Measurements from ENCODE around the gene MINDY4. TPM values are rescaled to one million over a fixed set of nuclear protein-coding genes. Genes with fewer than 3 reads are reported as not detected.

MINDY4 gene
- total and polyA plus RNA-seq, 2 donors (not counting 1 experiment from before 2014, with no cell fraction given), result 6.1 to 6.3 TPM

DNA sequence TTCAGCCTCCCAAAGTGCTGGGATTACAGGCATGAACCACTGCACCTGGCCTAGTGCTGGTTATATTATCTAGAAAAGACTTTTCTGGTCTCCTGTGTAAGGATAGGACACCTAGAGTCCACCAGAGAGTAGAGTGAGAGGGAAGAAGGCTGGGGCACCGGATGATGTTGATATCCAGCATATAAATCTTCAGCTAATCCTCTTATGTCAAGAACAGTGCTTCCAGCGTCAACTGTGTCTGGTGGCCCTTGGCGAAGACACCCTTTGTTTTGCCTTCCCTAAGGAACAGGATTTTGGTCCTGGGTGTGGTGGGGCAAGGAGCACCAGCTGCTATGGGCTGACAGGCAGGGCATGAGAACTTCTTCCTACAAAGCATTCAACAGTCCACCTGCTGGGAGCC, 35.6 kb upstream of the MINDY4 start:
- no peaks in the 10 kb centered on the region for H4K20me1 ChIP-seq (ENCODE audit: control insufficient read depth, extremely low read depth, insufficient read depth, low read length)
- no peak overlapping the region for H3K9ac ChIP-seq (ENCODE audit: insufficient read depth, low read length)
- no peak for DNase-seq (ENCODE audit: low read depth in 2 of 2)
- H3K27ac ChIP-seq (ENCODE audit: insufficient read depth, low read length), result no peak overlapping the region
- no peak for TF ChIP-seq EZH2 (IDR thresholded peaks at IDR 0.05; ENCODE audit: low read length, missing control alignments)
- TF ChIP-seq, protein P1, sequence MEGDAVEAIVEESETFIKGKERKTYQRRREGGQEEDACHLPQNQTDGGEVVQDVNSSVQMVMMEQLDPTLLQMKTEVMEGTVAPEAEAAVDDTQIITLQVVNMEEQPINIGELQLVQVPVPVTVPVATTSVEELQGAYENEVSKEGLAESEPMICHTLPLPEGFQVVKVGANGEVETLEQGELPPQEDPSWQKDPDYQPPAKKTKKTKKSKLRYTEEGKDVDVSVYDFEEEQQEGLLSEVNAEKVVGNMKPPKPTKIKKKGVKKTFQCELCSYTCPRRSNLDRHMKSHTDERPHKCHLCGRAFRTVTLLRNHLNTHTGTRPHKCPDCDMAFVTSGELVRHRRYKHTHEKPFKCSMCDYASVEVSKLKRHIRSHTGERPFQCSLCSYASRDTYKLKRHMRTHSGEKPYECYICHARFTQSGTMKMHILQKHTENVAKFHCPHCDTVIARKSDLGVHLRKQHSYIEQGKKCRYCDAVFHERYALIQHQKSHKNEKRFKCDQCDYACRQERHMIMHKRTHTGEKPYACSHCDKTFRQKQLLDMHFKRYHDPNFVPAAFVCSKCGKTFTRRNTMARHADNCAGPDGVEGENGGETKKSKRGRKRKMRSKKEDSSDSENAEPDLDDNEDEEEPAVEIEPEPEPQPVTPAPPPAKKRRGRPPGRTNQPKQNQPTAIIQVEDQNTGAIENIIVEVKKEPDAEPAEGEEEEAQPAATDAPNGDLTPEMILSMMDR (conservative IDR thresholded peaks at IDR 0.05 in 1 of 2, IDR thresholded peaks at IDR 0.05 in 1 of 2; ENCODE audit: low read depth in 1 of 2, low read length in 2 of 2), result no peak
- H3K36me3 ChIP-seq (ENCODE audit: control insufficient read depth, insufficient read depth, low read length), result no peaks in the 10 kb centered on the region
- no peak overlapping the region for H3K4me3 ChIP-seq (replicated peaks in 1 of 4; ENCODE audit: control extremely low read depth in 1 of 4, insufficient read depth in 1 of 4, low read depth in 3 of 4, low read length in 4 of 4)
- no peak overlapping the region for H3K4me2 ChIP-seq (ENCODE audit: extremely low read depth, insufficient read depth, low read length)
- H2AFZ ChIP-seq (ENCODE audit: low read length), result no peak overlapping the region
- H3K79me2 ChIP-seq (ENCODE audit: control insufficient read depth, insufficient read depth, low read length), result no peaks in the 10 kb centered on the region
- peaks cover 20% of the 10 kb centered on the region for H3K27me3 ChIP-seq (ENCODE audit: control insufficient read depth, insufficient read depth, low read length)
- no peaks in the 10 kb centered on the region for H3K9me3 ChIP-seq (ENCODE audit: control insufficient read depth, insufficient read depth, low read depth, low read length)
- no peaks in the 10 kb centered on the region for H3K4me1 ChIP-seq (ENCODE audit: control insufficient read depth, extremely low read depth, insufficient read depth, low read length)

DNA sequence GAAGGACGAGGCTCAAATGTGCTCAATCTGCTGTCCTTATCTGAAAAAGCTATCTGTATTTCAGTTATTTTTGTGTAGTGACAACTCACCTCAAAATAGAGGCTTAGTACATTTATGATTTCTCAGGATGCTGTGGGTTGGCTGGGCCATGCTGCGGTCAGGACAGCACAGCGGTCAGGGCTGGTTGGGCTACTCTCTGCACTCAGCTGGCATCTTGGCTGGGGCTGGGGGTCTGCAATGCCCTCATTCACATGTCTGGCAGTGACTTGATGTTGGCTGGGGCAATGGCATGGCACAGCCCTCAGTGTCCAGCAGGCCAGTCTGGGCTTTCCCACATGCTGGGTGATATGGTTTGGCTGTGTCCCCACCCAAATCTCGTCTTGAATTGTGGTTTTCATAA, 34.9 kb upstream of the MINDY4 start:
- H3K4me2 ChIP-seq (ENCODE audit: extremely low read depth, insufficient read depth, low read length), result no peak overlapping the region
- DNase-seq (ENCODE audit: low read depth in 2 of 2), result no peak
- no peaks in the 10 kb centered on the region for H3K36me3 ChIP-seq (ENCODE audit: control insufficient read depth, insufficient read depth, low read length)
- no peaks in the 10 kb centered on the region for H3K4me1 ChIP-seq (ENCODE audit: control insufficient read depth, extremely low read depth, insufficient read depth, low read length)
- no peaks in the 10 kb centered on the region for H3K79me2 ChIP-seq (ENCODE audit: control insufficient read depth, insufficient read depth, low read length)
- peaks cover 16% of the 10 kb centered on the region for H3K27me3 ChIP-seq (ENCODE audit: control insufficient read depth, insufficient read depth, low read length)
- no peak overlapping the region for H3K4me3 ChIP-seq (replicated peaks in 1 of 4; ENCODE audit: control extremely low read depth in 1 of 4, insufficient read depth in 1 of 4, low read depth in 3 of 4, low read length in 4 of 4)
- H3K27ac ChIP-seq (ENCODE audit: insufficient read depth, low read length), result no peak overlapping the region
- H2AFZ ChIP-seq (ENCODE audit: low read length), result no peak overlapping the region
- no peak for TF ChIP-seq EZH2 (IDR thresholded peaks at IDR 0.05; ENCODE audit: low read length, missing control alignments)
- TF ChIP-seq, protein P1 (conservative IDR thresholded peaks at IDR 0.05 in 1 of 2, IDR thresholded peaks at IDR 0.05 in 1 of 2; ENCODE audit: low read depth in 1 of 2, low read length in 2 of 2), result no peak
- no peaks in the 10 kb centered on the region for H3K9me3 ChIP-seq (ENCODE audit: control insufficient read depth, insufficient read depth, low read depth, low read length)
- H3K9ac ChIP-seq (ENCODE audit: insufficient read depth, low read length), result no peak overlapping the region
- no peaks in the 10 kb centered on the region for H4K20me1 ChIP-seq (ENCODE audit: control insufficient read depth, extremely low read depth, insufficient read depth, low read length)

GRCh38 chr7:30738026-30738915, 32.9 kb upstream of the MINDY4 start:
- Histone ChIP-seq H3K9ac (ENCODE audit: insufficient read depth, low read length) (no peak overlapping the region), H3K79me2 (ENCODE audit: control insufficient read depth, insufficient read depth, low read length) (no peaks in the 10 kb centered on the region), H3K27me3 (ENCODE audit: control insufficient read depth, insufficient read depth, low read length) (peaks cover 16% of the 10 kb centered on the region), H2AFZ (ENCODE audit: low read length) (no peak overlapping the region), H4K20me1 (ENCODE audit: control insufficient read depth, extremely low read depth, insufficient read depth, low read length) (no peaks in the 10 kb centered on the region), H3K4me2 (ENCODE audit: extremely low read depth, insufficient read depth, low read length) (no peak overlapping the region), H3K4me1 (ENCODE audit: control insufficient read depth, extremely low read depth, insufficient read depth, low read length) (no peaks in the 10 kb centered on the region), H3K27ac (ENCODE audit: insufficient read depth, low read length) (no peak overlapping the region), H3K9me3 (ENCODE audit: control insufficient read depth, insufficient read depth, low read depth, low read length) (no peaks in the 10 kb centered on the region), H3K36me3 (ENCODE audit: control insufficient read depth, insufficient read depth, low read length) (no peaks in the 10 kb centered on the region), H3K4me3 (replicated peaks in 1 of 4; ENCODE audit: control extremely low read depth in 1 of 4, insufficient read depth in 1 of 4, low read depth in 3 of 4, low read length in 4 of 4) (no peak overlapping the region)
- no peak for DNase-seq (ENCODE audit: low read depth in 2 of 2)
- TF ChIP-seq EZH2 (IDR thresholded peaks at IDR 0.05; ENCODE audit: low read length, missing control alignments), result no peak
- TF ChIP-seq, protein P1 (conservative IDR thresholded peaks at IDR 0.05 in 1 of 2, IDR thresholded peaks at IDR 0.05 in 1 of 2; ENCODE audit: low read depth in 1 of 2, low read length in 2 of 2), result no peak
